ENCODE measurements around the gene PRKCE. TPM values are rescaled to one million over a fixed set of nuclear protein-coding genes. Genes with fewer than 3 reads are reported as not detected.

Gene PRKCE
- total and polyA plus RNA-seq, 2 experiments from 2014 or later: 13.2 to 19.2 TPM

DNA sequence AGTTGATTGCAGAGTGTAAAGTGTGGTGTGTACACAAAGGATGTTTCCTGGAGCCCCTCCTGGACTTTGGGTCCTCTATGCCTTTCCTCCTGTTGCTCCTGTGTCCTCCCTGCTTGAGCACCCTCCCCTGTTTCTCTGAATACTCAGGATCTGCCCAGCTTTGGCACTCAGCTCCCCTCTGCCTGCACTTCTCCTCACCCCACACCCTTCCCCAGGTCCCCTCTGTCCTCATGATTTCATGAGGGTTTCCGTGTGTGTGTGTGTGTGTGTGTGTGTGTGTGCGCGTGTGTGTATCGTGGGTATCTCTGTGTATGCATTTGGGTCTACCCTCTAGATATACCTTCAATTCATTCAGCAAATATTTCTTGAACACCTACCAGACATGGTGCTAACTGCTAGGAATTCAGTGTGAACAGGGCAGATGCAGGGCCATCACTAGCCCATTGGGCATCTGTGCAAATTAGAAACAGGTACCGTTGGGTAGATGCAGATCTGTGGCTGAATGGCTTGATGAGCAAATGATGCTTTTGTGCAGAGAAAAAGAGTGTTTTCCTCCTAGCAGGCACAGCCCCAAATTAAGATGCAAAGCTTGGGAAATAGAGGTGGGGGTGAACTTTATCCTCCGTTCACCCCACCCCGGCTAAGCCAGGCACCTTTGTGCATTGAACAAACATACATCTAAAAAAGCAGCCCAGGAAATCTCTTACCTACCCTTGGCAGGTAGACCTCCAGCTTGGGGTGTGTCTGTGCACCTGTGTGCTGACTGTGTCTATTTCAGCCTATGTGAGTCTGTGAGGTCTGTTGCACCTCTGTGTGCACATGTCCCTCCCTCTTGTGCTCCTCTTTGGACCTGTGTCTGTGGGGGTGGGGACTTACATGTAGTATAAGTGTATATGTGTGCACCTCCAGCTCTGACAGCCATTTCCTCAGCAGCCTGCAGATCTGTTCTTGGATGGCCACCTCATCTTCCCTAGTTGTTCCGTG is 585.7 kb downstream of the PRKCE start:
- Histone ChIP-seq H3K4me1 (ENCODE audit: low read depth) (no peaks in the 10 kb centered on the region), H3K36me3 (no peaks in the 10 kb centered on the region), H3K4me3 (no peak overlapping the region), H3K27ac (no peak overlapping the region), H3K9me3 (ENCODE audit: low read depth) (no peaks in the 10 kb centered on the region), H3K27me3 (no peaks in the 10 kb centered on the region)
- DNase-seq (ENCODE audit: low read depth in 1 of 2, low spot score in 1 of 2): no peak
- TF ChIP-seq, protein P1, sequence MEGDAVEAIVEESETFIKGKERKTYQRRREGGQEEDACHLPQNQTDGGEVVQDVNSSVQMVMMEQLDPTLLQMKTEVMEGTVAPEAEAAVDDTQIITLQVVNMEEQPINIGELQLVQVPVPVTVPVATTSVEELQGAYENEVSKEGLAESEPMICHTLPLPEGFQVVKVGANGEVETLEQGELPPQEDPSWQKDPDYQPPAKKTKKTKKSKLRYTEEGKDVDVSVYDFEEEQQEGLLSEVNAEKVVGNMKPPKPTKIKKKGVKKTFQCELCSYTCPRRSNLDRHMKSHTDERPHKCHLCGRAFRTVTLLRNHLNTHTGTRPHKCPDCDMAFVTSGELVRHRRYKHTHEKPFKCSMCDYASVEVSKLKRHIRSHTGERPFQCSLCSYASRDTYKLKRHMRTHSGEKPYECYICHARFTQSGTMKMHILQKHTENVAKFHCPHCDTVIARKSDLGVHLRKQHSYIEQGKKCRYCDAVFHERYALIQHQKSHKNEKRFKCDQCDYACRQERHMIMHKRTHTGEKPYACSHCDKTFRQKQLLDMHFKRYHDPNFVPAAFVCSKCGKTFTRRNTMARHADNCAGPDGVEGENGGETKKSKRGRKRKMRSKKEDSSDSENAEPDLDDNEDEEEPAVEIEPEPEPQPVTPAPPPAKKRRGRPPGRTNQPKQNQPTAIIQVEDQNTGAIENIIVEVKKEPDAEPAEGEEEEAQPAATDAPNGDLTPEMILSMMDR (IDR thresholded peaks at IDR 0.05; ENCODE audit: low read depth, low read length): no peak

Other genes starting within 250 kb of the PRKCE start
- gene SRBD1, start 40.4 kb upstream of the PRKCE start, total RNA-seq: 13.7 and 14.7 TPM in 2 replicates
- gene SRBD1, start 40.4 kb upstream of the PRKCE start, polyA plus RNA-seq: 10.6 and 10.7 TPM in 2 replicates